Activated CD4-positive, alpha-beta T cell treated with anti-CD3 and anti-CD28 coated beads, Interleukin-2, amount 10 ng/mL, durations not matched to agents 7 days and 5 days (primary cell): ENCODE measurements around the gene NRN1. TPM values are rescaled to one million over a fixed set of nuclear protein-coding genes. Genes with fewer than 3 reads are reported as not detected.

Source experiments
- CTCF ChIA-PET: fragments of 350-600 bp; sonication (Branson Sonifier 250); formaldehyde crosslinking; loops from one replicate; lab custom pipeline; 2021; ENCODE audit warnings: antibody characterized with exemption; lab: Charles Lee
- POLR2A ChIA-PET: fragments of 350-600 bp; sonication (Branson Sonifier 250); formaldehyde crosslinking; loops from one replicate; lab custom pipeline; 2021; ENCODE audit warnings: antibody characterized with exemption; lab: Charles Lee
- DNase-seq: peaks from one replicate; pipeline ENCODE4 v3.0.0-alpha.2; 2020
- H3K27ac Mint-ChIP-seq: one replicate; pipeline ENCODE4 v1.8.0; 2021; ENCODE audit warnings: mild to moderate bottlenecking, moderate library complexity, mixed read lengths
- H3K27me3 Mint-ChIP-seq: one replicate; pipeline ENCODE4 v1.8.0; 2021; ENCODE audit warnings: mixed read lengths
- H3K36me3 Mint-ChIP-seq: one replicate; pipeline ENCODE4 v1.8.0; 2021; ENCODE audit warnings: low read depth, mixed read lengths
- H3K4me1 Mint-ChIP-seq: one replicate; pipeline ENCODE4 v1.8.0; 2021; ENCODE audit warnings: mixed read lengths
- H3K4me3 Mint-ChIP-seq: one replicate; pipeline ENCODE4 v1.8.0; 2021; ENCODE audit warnings: mild to moderate bottlenecking, moderate library complexity, mixed read lengths
- H3K9me3 Mint-ChIP-seq: one replicate; pipeline ENCODE4 v1.8.0; 2021; ENCODE audit warnings: mixed read lengths
- total RNA-seq, 2 experiments: library from RNA; stranded (reverse); gene quantifications; one replicate each; pipeline ENCODE4 v1.2.3, GENCODE V29; 2021

Gene NRN1
- total RNA-seq, 2 experiments from 2014 or later, result 7.0 to 8.7 TPM

- CTCF ChIA-PET, result no interaction called here
- Mint-ChIP-seq H3K4me1 (no peaks in the 10 kb centered on the region), H3K9me3 (no peaks in the 10 kb centered on the region), H3K27me3 (peaks cover 15% of the 10 kb centered on the region), H3K27ac (no peak overlapping the region), H3K36me3 (no peaks in the 10 kb centered on the region), H3K4me3 (no peak overlapping the region)
- POLR2A ChIA-PET, result no interaction called here
- DNase-seq, result no peak
These were observed 46.3 kb downstream of the NRN1 start for GRCh38 chr6:5960456-5960855.

- Mint-ChIP-seq H3K27ac (no peak overlapping the region), H3K4me3 (no peak overlapping the region), H3K27me3 (peaks cover 23% of the 10 kb centered on the region), H3K4me1 (no peaks in the 10 kb centered on the region), H3K36me3 (no peaks in the 10 kb centered on the region), H3K9me3 (no peaks in the 10 kb centered on the region)
- no peak for DNase-seq
- POLR2A ChIA-PET, result no interaction called here
- CTCF ChIA-PET, result interaction anchor here (1.8 kb wide), 1 partner anchor 10 kb away, joined by 4 read pairs; no protein-coding TSS in a partner anchor
These were observed 47.8 kb downstream of the NRN1 start for GRCh38 chr6:5958921-5959320.

- no peak for DNase-seq
- H3K4me3 Mint-ChIP-seq, result no peak overlapping the region
- CTCF ChIA-PET, result no interaction called here
- H3K4me1 Mint-ChIP-seq, result no peaks in the 10 kb centered on the region
- H3K27me3 Mint-ChIP-seq, result peaks cover 35% of the 10 kb centered on the region
- POLR2A ChIA-PET, result interaction anchor here (0.6 kb wide), 1 partner anchor 47 kb away, joined by 3 read pairs; no protein-coding TSS in a partner anchor
- H3K36me3 Mint-ChIP-seq, result no peaks in the 10 kb centered on the region
- H3K27ac Mint-ChIP-seq, result no peak overlapping the region
- H3K9me3 Mint-ChIP-seq, result no peaks in the 10 kb centered on the region
These were observed 49.8 kb downstream of the NRN1 start for GRCh38 chr6:5956939-5957338.

GRCh38 chr6:5950361-5950785 is 56.4 kb downstream of the NRN1 start:
- Mint-ChIP-seq H3K27me3 (peaks cover 37% of the 10 kb centered on the region), H3K9me3 (peaks cover 3% of the 10 kb centered on the region), H3K36me3 (no peaks in the 10 kb centered on the region), H3K4me3 (no peak overlapping the region), H3K4me1 (no peaks in the 10 kb centered on the region), H3K27ac (no peak overlapping the region)
- peak; percentile 27 for DNase-seq
- POLR2A ChIA-PET, result no interaction called here
- CTCF ChIA-PET, result no interaction called here
